HG03097 (cell line): ENCODE data around the gene ABRACL.
"Not testable (repeated sequence)": the region's sequence is repeated elsewhere in the genome, so short reads cannot be mapped to it uniquely, and the experiment has no call there.

ENCODE experiments used
- ATAC-seq: cut with Tn5 transposase; IDR thresholded peaks from one replicate; pipeline ENCODE4 v1.9.1; 2021; ENCODE audit not compliant: unreplicated experiment, low FRiP score

The ABRACL gene, protein sequence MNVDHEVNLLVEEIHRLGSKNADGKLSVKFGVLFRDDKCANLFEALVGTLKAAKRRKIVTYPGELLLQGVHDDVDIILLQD

DNA sequence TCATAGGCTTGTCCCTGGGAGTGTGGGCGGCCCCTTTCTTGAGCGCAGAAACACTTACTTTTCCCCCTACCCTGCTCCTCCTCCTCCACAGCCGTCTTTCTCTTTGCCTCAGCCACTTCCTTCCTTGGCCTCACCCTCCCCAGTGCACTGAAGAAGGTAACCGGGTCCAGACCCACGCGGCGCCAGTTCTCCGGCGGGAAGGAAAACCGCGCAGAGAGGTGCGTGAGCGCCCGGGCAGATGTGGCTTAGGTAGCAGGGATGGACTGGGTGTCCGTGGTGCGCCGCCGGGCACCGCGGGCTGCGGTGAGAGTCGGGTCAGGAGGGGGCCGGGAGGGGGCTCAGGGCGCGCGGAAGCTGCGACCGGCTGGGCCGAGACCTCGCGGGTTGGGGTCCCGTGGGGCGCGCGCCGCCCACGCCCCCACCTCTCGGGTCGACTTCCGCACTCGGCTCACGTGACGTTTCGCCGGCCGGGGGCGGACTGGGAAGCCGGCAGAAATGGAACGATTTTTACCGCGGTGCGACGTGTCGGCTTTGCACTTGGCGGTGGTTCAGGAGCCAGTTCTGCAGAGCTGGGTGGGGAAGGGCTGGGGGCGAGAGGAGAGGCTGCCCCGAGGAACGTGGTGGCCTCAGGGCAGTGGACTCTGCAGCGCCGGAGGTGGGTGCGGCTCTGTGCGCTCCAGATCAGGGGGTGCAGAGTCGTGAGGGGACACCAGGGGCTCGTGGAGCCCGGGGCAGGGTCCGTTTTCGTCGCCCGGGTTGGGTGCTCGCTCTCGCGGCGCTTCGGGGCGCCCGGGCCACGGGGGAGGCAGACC, at the start of gene ABRACL:
TSS of gene ABRACL (plus strand) at position 88 of the 812 bp plus-strand sequence. CDS start 5,416 bp downstream, outside the sequence.
- peak; percentile 53 for ATAC-seq

DNA sequence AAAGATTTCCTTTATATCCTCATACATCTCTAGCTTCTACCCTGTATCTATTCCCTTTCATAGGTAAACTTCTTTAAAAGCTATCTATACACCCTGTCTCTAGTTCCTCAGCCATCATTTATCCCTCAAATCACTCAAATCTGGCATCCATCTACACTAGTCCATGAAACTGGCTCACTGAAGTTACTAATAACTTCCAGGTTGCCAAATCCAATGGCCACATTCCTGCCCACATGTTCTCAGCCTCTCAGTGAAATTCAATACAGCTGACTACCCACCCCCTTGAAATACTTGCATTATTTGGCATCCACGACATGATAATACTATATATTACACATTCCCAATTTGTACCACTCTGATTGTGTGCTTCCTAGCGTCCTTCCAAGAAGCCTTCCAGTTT, 49.2 kb upstream of the ABRACL start:
- no peak for ATAC-seq

DNA sequence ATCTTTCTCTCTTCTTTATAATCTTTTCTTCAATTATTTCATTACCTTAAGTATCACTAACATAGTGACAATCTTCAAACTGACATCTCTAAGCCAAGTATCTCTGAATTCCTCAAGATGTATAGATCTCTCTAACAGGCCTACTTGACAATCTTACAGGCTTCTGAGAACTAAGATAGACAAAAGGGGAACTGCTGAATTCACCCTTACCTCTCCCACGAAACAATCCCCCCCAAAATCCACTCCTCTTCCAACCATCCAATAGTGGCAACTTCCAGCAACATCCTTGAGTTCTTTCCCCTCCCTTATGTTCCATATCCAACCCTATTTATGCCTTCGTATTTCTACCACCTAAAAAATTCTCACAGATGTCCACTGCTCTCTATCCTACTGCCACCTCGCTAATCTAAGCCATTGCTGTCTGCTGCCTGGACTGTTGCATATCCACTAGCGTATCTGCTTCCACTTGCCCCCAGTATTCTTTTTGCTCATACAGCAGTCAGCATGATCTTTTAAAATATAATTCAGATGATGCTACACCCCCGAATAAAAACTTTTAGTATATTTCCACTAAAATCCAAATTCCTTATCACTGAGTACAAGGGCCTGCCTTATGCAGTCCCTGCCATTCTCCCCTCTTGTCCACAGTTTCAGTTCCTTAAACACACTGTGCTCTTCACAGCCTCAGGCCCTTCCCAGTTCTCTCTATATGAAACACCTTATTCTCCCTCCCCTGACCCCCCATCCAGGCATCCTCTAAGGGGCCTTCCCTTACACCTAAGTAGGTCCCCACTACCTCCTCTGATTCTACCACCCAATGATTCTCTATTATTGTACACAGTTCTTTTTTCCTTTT, 48.5 kb upstream of the ABRACL start:
- ATAC-seq, result no peak

DNA sequence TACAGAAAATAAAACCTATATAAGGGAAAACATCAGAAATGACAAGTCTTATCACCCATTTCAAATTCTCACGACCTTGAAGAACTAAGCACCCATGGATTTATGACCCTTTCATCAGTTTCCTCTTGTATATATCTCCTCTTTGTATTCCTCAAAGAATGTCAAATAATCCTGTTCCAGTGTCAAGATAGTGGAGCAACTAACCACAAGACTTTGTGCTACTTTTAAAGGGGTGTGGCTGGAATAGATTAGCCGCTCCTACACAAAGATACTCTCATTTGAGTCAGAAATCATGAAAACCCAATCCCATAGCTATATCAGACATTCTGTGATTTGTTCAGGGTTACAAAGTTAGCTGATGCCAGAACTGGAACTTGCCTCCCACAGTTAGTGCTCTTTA, 47.1 kb upstream of the ABRACL start:
- no peak for ATAC-seq

DNA sequence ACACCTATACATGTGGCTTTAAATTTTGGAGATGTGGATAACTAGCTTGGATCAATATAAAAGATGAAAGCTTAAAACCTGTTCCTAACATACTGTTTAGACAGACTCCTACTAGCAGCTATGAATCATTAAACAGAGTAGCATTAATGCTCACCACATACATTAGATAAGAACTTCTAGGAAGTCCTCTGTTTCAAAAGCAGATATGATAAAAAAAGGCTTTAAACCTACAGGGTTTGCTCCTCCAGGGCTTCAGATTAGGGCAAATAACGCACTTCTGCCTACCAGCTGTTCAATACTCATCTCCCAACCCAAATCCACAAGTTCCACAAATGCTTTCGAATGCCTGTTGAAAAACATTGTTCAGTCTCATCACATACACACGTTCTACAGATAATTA, 42.0 kb upstream of the ABRACL start:
- no peak for ATAC-seq

DNA sequence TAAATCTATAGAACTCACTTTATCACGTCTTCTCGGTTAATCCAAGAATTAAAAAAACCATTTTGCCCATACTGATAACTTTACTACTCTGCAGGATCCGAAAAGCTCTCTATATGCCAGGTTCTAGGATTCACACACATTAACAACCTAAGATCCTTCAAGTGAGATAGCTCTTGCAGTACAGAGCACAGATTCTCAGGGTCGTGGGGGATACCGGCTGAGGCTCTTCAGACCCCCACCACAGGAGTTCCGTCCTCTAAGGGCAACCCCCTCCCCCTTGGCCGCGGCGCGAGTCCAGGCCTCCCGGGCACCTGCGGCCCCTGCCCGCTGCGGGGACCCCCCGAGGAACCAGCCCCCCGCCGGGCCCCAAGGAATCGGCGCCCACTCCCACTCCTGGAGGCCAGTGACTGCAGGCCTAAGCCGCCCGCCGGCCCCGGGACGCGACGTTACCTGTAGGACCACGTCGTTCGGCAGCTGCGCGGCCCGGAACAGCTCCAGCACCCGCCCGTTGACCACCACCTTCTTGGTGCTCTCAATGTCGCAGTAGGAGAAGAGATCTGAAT, 41.4 kb upstream of the ABRACL start:
- peak; percentile 6 for ATAC-seq

DNA sequence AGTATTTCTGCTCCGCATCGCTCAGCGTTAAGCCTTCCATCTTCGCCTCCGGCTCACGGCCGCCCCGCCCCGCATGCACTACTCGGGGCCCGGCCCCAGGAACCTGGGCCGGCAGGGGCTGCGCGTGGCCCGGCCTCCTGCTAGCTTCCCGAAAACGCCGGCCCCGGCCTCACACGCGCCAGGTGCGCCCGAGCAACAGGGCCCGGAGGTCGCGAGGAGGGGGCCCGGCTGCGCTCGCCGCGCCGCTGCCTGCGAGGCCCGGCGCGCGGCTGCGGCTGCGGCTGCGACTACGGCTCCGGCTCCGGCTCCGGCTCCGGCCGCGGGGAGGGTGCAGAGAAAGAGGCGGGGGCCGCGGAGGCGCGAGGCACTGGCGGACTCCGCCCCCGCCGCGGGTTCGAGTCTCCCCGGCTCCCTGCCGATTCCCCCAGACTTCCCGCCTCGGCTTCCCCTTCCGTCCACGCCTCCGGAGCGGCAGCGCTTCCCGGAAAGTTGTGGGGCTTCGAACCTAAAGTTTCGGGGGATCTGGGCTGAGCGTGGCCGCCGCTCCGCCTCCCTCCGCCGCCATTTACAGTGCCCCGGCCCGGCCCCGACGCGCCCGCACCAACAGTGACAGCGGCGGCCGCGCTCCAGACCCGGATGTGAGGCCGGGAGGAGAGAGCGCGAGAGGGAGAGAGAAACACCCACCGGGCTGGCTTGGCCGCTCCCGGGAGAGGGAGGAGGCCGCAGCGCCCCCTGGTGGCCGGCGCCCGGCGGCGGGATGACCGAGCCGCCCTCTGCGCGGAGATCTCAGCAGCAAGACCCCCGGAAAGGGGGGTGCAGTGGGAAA, 40.7 kb upstream of the ABRACL start, which contains the start of gene REPS1:
TSS of gene REPS1 (minus strand) at position 611 of the 826 bp plus-strand sequence. CDS start at position 40, 571 bp downstream.
- ATAC-seq, result peak; percentile 90

DNA sequence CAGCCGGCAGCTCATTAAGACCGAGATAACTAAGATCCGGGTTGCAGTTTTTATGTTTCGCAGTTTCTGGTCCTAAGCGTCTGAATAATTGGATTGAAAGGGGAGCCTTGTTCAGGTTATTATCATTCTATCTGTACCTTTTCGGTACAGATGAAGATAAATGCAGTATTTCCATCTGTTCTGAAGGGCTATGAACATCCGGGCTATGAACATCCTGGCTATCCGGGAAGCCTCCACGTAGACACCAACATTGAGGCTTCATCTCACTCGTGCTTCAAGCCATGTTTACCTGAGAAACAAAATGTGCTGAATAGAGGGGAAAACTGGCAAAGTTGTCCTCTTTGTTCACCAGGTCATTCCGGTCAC, 40.1 kb upstream of the ABRACL start:
- peak; percentile 16 for ATAC-seq

DNA sequence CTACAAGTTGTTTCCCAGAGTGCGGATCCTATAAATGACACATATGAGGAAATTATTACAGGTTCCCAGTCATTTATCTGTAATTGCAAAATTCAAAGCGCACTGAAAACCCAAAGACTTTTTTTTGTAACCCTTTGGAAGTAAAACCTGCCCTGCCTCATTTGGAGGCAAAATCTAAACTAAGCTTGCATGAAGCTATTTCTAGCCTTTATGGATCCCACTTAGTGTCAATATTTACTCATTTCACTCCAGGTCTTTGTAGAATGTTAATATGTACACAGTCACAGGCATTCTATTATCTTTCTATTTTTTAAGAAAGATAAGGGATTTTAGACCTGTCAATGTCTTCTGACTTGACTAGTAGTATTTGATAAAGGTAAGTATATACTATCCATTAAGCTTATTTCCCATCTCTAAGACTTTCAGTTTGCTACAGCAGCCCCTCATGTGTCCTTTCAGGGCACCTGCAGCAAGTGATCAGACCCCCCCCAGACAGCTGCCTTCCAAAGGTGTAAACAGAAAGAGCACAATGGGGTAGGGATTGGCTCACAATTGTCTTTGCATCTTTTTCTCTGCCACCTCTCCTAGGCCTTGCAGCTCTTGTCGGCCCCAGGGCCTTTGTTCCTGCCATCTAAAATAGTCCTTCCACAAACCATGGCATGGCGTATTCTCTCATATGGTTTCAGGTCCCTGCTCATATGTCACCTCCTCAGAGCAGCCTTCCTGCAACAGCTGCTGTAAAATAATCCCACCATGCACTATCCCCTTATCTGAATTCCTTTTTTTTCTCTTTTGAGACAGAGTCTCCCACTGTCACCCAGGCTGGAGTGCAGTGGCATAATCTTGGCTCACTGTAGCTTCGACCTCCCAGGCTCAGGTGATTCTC, 39.2 kb upstream of the ABRACL start:
- ATAC-seq, result no peak

DNA sequence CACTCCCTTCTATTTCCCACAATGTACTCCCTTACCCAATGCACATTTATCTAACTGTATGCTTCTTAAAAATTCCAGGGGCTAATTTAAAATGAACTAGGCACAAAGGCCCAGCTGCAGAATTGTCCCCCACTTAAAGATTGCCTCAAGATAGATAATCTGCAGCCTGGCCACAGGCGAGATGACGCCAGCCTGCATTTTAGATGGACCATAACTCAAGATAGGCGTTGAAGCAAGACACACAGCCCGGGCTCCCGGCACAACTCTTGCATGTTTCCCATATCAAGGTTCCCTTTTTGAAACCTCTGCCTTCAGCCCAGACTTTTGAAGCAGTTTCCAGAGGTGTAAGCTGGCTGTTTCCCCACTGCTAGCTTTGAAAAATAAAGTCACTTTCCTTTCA, 37.3 kb upstream of the ABRACL start:
- no peak for ATAC-seq

DNA sequence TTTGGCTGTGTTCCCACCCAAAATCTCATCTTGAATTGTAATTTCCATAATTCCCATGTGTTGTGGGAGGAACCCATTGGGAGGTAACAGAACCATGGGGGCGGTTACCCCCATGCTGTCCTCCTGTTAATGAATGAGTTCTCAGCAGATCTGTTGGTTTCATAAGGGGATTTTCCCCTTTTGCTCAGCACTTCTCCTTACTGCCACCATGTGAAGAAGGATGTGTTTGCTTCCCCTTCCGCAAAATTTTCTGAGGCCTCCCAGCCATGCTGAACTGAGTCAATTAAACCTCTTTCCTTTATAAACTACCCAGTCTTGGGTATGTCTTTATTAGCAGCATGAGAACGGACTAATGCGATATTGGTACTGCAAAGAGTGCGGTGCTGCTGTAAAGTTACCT, 35.6 kb upstream of the ABRACL start:
- ATAC-seq, result not testable (repeated sequence)

DNA sequence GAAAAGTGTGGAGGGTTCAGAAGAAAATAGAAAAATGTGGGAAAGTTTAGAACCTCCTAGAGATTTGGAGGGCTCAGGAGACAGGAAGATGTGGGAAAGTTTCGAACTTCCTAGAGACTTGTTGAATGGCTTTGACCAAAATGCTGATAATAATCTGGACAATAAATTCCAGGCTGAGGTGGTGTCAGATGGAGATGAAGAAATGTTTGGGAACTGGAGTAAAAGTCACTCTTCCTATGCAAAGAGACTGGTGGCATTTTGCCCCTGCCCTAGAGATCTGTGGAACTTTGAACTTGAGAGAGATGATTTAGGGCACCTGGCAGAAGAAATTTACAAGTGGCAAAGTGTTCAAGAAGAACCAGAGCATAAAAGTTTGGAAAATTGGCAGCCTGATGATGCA, 35.1 kb upstream of the ABRACL start:
- not testable (repeated sequence) for ATAC-seq

DNA sequence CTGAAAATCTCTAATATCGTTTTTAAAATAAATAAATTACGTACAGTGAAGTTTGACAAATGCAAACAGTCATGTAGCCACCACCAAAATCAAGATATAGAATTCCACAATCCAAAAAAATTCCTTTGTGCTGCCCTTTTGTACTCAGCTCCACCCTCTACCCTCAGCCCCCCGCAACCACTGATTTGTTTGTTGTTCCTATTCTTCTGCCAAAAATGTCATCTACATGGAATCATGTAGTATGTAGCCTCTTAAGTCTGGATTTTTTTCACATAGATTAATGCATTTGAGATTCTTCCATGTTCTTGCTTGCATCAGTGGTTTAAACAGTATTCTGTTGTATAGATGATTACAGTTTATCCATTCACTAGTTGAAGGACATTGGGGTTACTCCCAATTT, 32.0 kb upstream of the ABRACL start:
- ATAC-seq, result no peak

DNA sequence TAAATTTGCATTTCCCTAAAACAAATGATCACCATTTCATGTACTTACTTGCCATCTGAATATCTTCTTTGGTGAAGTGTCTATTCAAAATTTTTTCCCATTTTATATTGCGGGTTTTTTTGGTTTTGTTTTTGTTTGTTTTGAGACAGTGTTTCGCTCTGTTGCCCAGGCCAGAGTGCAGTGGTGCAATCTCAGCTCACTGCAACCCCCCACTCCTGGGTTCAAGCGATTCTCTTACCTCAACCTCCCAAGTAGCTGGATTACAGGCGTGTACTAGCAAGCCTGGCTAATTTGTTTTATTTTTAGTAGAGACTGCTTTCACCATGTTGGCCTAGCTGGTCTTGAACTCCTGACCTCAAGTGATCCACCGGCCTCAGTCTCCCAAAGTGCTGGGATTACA, 31.4 kb upstream of the ABRACL start:
- no peak for ATAC-seq

DNA sequence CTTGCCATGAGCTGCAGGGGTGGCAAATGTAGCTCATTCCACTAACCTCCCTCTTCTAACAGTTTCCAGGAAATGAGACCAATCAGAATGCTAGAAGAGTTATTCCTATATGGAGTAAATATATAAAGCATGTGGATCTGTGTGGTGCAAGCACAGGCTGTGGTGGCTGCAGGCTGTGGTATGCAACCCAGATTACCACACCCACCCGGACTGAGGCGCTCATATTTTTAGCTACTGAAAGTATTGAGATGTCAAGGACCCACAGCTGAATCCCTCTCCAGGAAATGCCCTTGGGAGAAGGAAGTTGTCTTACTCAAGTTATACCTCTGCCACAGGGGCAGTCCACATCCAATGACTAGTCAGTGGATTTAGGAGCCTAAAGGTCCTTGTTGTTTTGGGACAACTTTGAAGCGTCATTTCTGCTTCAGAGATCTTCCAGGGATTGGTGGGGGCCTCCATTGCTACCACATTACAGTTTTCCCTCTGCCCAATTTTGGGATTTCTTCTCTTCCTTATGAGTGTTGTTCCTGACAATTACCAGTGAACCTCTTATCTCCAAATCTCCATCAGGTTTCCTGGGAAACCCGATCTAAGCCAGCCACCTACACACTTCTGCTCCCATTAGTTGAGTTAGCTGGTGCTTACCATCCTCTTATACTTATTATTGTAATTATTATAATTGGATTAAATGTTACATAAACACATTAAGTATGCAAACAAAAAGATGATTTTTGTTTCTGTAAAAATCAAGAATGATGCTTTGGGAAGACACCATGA, 28.4 kb upstream of the ABRACL start:
- no peak for ATAC-seq

DNA sequence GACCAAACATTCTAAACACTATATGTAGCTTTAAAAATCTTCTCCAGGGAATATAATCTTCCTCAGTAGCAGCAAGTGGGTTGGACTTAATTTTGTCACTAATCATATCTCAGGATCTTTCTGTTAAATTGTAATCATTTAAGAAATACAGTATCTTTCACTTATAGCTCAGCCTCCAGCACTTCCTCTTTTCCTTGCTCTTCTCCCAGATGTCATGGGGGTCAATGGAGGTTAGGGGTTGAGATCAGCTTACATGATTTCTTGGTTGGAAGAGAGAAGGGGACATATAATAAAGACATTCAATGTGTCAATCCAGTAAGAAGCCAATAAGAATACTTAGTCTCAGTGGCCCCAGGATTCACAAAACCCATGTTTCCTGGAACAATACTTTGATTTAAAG, 24.8 kb upstream of the ABRACL start:
- ATAC-seq, result no peak

DNA sequence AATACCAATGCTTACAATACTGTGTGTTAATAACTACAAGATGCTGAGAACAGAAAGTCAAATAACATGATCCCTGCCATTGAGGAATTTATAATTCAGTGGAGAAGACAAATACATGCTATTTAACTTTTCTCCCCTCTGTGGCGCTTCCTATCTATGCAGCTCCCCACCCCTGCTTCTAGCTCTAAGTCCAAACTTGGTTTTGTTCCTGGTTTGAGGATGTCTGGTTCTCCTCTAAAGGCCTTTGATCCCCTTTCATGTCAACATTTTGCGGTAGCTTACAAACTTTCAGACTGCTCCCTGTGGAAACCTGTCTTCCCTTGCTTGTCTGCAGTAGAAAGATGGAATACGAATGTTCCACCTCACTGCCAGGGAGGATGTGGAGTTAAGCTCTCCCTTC, 22.1 kb upstream of the ABRACL start:
- no peak for ATAC-seq

DNA sequence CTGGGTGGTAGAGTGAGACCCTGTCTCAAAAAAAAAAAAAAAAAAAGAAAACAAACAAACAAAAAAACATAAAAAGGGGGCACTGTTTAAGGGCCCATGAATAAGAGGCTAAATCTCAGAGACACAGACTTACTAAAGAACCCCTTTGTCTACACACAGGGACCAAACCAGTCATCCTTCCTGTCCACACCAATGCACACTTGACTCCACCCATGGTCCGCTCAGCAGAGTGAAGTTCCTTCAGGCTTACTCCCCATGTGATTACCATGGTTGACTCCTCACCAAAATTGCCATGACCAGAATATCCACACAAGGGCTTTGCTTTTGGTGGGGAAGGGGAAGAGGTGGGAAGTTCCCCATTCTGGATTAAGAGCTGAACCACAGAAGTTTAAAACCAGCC, 21.1 kb upstream of the ABRACL start:
- no peak for ATAC-seq

DNA sequence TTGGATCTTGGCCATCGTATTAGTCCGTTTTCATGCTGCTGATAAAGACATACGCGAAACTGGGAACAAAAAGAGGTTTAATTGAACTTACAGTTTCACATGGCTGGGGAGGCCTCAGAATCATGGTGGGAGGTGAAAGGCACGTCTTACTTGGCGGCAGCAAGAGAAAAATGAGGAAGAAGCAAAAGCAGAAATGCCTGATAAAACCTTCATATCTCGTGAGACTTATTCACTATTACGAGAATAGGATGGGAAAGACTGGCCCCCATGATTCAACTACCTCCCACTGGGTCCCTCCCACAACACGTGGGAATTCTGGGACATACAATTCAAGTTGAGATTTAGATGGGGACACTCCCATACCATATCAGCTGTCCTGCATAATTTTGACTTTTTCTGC, 20.4 kb upstream of the ABRACL start:
- ATAC-seq, result no peak
